ENCODE results near the gene EPC1.

Gene EPC1

GRCh38 chr10:32332299-32332750 is 14.6 kb downstream of the EPC1 start:
- peak; percentile 21 for DNase-seq (ENCODE audit: low spot score)

- DNase-seq (ENCODE audit: low spot score): no peak
Measured at GRCh38 chr10:32331606-32332005, 15.4 kb downstream of the EPC1 start.

- no peak for DNase-seq (ENCODE audit: low spot score)
Measured at GRCh38 chr10:32330214-32330613, 16.7 kb downstream of the EPC1 start.

- DNase-seq (ENCODE audit: low spot score): no peak
Measured at GRCh38 chr10:32329061-32329460, 17.9 kb downstream of the EPC1 start.

- no peak for DNase-seq (ENCODE audit: low spot score)
Measured at GRCh38 chr10:32328499-32328898, 18.5 kb downstream of the EPC1 start.

GRCh38 chr10:32327364-32327691 is 19.6 kb downstream of the EPC1 start:
- DNase-seq (ENCODE audit: low spot score): no peak

GRCh38 chr10:32326680-32327363 is 20.1 kb downstream of the EPC1 start:
- no peak for DNase-seq (ENCODE audit: low spot score)

GRCh38 chr10:32326119-32326518 is 20.8 kb downstream of the EPC1 start:
- DNase-seq (ENCODE audit: low spot score): no peak

GRCh38 chr10:32323051-32323450 is 23.9 kb downstream of the EPC1 start:
- no peak for DNase-seq (ENCODE audit: low spot score)

GRCh38 chr10:32321016-32321631 is 25.8 kb downstream of the EPC1 start:
- no peak for DNase-seq (ENCODE audit: low spot score)

- DNase-seq (ENCODE audit: low spot score): peak; percentile 41
Measured at GRCh38 chr10:32318476-32318896, 28.5 kb downstream of the EPC1 start.

GRCh38 chr10:32317795-32318357 is 29.1 kb downstream of the EPC1 start:
- DNase-seq (ENCODE audit: low spot score): peak; percentile 79

GRCh38 chr10:32315424-32315823 is 31.5 kb downstream of the EPC1 start:
- no peak for DNase-seq (ENCODE audit: low spot score)

GRCh38 chr10:32314588-32314987 is 32.4 kb downstream of the EPC1 start:
- DNase-seq (ENCODE audit: low spot score): no peak

GRCh38 chr10:32308027-32308603 is 38.8 kb downstream of the EPC1 start:
- DNase-seq (ENCODE audit: low spot score): no peak

GRCh38 chr10:32307609-32308008 is 39.3 kb downstream of the EPC1 start:
- no peak for DNase-seq (ENCODE audit: low spot score)

- DNase-seq (ENCODE audit: low spot score): no peak
Measured at GRCh38 chr10:32299354-32299980, 47.5 kb downstream of the EPC1 start.

GRCh38 chr10:32298075-32298812 is 48.7 kb downstream of the EPC1 start:
- no peak for DNase-seq (ENCODE audit: low spot score)

GRCh38 chr10:32295027-32295426 is 51.9 kb downstream of the EPC1 start:
- DNase-seq (ENCODE audit: low spot score): no peak

- DNase-seq (ENCODE audit: low spot score): no peak
Measured at GRCh38 chr10:32293581-32293980, 53.4 kb downstream of the EPC1 start.

- no peak for DNase-seq (ENCODE audit: low spot score)
Measured at GRCh38 chr10:32279795-32280194, 67.2 kb downstream of the EPC1 start.

GRCh38 chr10:32273336-32273735 is 73.6 kb downstream of the EPC1 start:
- DNase-seq (ENCODE audit: low spot score): no peak
